HG02678 (cell line): ENCODE results near the gene FAS.

Experiments
- ATAC-seq: cut with Tn5 transposase; IDR thresholded peaks from one replicate; pipeline ENCODE4 v1.9.1; 2021; ENCODE audit warnings: mild to moderate bottlenecking, moderate library complexity; ENCODE audit not compliant: unreplicated experiment

The FAS gene

DNA sequence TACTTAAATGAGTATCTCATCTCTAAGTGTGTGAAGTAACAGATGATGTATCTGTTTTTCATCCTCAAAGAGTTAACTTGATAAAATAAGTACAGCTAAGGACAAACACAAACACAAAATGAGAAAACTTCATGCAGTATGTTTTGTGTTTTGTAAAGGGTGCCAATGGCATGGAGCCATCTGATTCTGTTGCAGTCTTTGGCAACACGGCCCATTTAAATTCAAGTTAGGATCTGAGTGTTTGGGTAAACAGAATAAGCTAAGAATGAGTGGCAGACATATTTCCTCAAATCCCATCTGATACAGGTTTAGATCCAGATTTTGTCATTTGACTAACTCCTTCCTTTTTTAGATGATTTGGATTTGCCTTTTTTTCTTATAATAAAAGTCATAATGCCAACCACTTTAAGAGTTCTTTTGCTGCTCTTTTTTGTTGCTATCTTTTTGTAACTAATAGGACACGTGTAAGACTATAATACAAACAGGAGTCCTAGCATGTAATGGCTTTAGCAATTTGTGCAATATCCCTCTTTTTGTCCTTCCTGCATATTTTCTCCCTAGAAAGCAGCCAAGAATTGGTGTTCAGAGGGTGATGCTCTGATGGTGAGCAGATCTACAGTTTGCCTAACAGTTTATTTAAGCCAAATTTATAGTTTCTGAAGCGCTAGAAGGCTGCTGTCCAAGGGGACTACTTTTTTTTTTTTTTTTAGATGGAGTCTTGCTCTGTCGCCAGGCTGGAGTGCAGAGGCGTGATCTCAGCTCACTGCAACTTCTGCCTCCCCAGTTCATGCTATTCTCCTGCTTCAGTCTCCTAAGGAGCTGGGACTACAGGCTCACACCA, 19.2 kb upstream of the FAS start:
- ATAC-seq = no peak

DNA sequence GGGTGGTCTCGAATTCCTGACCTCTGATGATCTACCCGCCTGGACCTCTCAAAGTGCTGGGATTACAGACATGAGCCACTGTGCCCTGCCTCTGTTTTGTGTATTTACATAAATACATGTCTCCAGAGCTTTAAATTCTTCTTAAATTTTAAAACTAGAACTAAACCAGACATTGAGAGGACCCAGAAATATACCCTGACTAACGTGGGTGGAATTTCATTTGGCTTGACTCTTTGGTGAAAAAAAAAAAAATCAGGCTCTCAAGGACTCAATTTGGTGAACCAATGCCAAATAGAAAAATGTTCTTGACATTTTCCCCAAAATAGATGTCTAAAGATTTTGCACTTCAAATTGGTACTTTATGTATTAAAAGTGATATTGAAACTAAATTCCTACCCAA, 16.6 kb upstream of the FAS start:
- no peak for ATAC-seq

GRCh38 chr10:88974446-88975376, 15.9 kb upstream of the FAS start:
- no peak for ATAC-seq

DNA sequence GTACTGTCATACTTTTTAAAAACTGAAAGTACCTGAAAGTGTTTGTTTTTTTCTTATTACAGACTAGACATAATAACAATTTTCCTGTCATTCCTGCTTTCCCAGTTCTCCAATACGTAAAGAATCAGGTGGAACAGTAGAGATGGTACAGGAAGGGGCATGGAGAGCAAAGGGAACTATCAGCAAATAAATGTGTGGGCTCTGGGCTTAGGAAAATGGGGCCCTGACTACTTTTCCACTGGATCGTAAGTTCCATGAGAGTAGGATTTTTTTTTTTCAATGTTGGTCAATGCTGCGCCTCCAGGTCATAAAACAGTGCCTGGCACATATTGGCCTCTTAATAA, 15.2 kb upstream of the FAS start:
- ATAC-seq = no peak

DNA sequence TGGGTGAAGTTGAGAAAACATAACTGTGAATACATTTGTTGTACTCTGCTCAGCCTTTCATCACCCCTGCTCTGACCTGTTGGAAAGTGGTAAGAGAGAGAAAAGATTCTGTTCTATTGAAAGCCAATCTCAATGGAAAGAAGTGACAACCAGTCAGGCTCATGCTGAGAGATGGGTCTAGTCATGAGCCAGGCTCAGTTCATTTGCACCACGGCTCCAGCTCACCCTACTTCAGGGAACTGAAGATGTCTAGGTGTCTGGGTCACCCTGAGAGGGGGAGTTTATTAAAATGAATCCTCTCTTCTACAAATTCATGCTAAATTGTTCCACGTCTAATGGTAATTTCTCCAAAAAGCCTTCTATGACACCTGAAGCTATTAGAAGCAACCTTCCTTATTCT, 12.1 kb upstream of the FAS start:
- ATAC-seq = no peak

DNA sequence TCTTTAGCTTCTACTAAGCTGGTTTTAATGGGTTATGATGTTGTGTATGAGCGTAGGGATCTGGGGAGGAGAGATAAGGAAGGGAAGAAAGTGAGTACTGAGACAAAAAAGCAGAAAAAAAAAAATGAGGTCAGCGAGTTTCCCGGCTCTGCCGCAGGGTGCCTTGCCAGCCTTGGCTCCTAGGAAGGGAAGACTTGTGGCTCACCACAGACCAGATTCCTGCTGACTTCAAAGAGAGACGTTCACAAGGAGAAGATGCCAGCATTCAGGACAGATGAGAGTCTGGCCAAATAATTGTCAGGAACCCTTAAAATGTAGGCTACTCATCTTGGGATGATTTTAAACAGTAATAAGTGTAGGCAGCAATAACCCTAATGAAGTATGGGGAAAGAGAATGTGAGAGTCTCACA, 11.4 kb upstream of the FAS start:
- no peak for ATAC-seq

DNA sequence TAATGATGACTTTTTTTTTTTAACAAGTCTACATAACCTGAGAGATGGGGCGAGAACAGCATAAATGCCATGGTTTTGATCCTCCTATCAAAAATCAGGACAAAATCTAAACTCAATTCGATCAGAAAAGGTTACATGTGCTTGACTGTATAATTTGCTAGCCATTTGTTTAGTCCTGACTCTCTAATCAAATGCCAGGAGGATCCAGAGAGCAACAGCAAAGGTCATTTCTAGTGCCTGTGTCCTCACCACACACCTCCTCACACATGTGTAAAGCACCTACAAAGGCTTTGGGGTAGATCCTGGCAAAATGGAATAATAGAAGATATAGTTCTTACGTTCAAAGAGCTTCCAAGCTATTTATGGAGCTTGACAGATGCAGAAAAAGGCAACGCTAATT, 11.0 kb upstream of the FAS start:
- no peak for ATAC-seq

GRCh38 chr10:88980247-88980646, 10.4 kb upstream of the FAS start:
- no peak for ATAC-seq

DNA sequence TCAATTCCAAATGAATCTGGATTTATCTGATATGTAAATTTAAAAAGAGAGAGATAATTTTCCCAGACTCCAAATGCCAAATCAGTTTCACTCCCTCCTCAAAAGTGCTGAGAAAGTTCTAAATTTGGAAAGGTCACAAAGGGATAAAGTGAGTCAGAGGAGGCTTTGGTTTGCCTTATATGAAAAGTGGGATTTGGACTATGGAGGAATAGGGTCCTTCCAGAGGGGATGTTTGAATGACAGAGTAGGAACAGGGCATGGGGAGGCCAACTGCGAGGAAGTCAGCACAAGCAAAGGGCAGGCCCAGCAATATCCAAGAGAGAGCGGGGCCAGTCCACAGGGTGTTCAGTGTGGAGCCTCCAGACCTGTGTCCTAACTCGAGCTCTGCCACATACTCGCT, 9.8 kb upstream of the FAS start:
- no peak for ATAC-seq

GRCh38 chr10:88981435-88981834, 9.2 kb upstream of the FAS start:
- ATAC-seq = no peak

- no peak for ATAC-seq
These were observed 8.2 kb upstream of the FAS start for GRCh38 chr10:88982366-88982765.

GRCh38 chr10:88983206-88983605, 7.4 kb upstream of the FAS start:
- no peak for ATAC-seq

DNA sequence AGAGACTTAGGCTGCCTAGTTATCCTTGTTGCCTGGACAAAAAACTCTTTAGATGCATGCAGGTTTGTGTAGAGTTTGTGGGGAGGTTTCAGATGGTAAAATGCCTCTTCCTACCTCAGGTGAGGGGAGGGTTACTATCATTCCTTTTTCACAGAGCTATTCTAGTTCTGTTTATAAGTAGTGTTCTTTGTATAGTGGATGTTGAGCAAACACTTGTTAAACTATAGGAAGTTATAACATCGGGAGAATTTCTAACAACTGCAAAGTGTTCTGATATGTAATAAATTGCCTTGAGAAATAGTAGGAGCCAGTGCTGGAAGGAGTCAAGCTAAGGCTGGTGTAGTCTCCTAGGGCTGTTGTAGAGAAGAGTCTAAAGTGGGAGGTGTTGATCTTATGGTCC, 6.7 kb upstream of the FAS start:
- no peak for ATAC-seq

- ATAC-seq = no peak
These were observed 6.1 kb upstream of the FAS start for GRCh38 chr10:88984525-88984924.

DNA sequence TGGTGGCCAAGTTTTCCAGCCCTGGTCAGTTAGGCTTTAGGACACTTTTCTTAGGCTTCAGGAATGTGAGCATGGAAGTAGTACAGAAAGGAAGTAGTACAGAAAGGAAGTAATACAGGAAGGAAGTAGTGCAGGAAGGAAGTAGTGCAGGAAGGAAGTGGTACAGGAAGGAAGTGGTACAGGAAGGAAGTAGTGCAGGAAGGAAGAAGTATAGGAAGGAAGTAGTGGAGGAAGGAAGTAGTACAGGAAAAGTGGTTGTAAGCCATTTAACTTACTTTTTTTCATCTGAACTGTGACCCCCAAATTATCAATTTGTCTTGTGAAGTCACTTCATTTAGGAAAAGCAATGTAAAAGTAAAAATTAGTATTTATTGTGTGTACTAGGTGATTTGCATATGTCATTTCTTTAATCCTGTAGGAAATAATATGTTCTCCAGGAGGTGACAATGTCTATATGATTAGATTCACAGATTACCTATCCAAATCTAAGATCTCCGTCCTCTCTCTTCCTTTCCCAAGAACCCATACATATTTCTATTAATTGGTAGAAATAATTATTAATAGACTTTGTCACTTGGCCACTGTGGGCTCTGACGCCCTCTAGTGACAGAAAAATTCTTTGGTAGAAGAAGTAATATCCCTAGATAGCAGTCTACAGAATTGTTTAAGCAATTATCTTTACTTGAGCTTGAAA, 3.9 kb upstream of the FAS start:
- ATAC-seq = no peak

GRCh38 chr10:88987243-88987725, 3.3 kb upstream of the FAS start:
- no peak for ATAC-seq

DNA sequence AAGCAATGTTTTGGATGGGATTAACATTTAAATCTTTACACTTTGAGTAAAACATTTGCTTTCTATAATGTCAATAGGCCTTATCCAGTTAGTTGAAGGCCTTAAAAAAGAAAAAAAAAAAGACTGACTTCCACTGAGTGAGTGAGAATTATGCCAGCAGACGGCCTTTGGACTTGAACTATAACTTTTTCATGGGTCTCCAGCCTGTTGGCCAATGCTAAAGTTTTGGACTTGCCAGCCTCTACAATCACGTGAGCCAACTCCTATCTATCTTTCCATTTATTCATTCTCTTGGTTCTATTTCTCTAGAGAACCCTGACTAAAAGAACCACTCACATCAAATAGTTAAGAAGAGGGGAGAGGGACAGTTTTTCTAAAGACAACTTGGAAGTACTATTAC, 2.8 kb upstream of the FAS start:
- no peak for ATAC-seq

- no peak for ATAC-seq
These were observed 1.2 kb upstream of the FAS start for GRCh38 chr10:88989423-88989822.

DNA sequence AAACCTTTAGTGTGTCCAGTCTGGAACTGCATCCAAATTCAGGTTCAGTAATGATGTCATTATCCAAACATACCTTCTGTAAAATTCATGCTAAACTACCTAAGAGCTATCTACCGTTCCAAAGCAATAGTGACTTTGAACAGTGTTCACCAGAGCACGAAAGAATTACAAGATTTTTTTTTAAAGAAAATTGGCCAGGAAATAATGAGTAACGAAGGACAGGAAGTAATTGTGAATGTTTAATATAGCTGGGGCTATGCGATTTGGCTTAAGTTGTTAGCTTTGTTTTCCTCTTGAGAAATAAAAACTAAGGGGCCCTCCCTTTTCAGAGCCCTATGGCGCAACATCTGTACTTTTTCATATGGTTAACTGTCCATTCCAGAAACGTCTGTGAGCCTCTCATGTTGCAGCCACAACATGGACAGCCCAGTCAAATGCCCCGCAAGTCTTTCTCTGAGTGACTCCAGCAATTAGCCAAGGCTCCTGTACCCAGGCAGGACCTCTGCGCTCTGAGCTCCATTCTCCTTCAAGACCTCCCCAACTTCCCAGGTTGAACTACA, 694 bp upstream of the FAS start:
- ATAC-seq = peak; percentile 7

- peak; percentile 38 for ATAC-seq
These were observed 732 bp downstream of the FAS start for GRCh38 chr10:88991161-88991898.
